ENCODE results near the gene TMEM208. TPM values are rescaled to one million over a fixed set of nuclear protein-coding genes. Genes with fewer than 3 reads are reported as not detected.

The TMEM208 gene
- total and polyA plus RNA-seq, 2 of the 8 experiments (the other 6 are each of a cell fraction or from before 2014, with no cell fraction given): 37.7 to 100.0 TPM

GRCh38 chr16:67208154-67208896 is 18.6 kb upstream of the TMEM208 start (continued):
- TF ChIP-seq RXRA (IDR thresholded peaks at IDR 0.05; ENCODE audit: insufficient read depth, low read depth, low read length) (no peak), FOSL1 (IDR thresholded peaks at IDR 0.05; ENCODE audit: insufficient read depth, low read depth, low read length) (no peak), CBX5 (IDR thresholded peaks at IDR 0.05; ENCODE audit: low read depth, low read length) (no peak)
